NCI-H748 (cell line): Measurements from ENCODE around the gene ACOX2.
"Not testable (repeated sequence)": the region's sequence is repeated elsewhere in the genome, so short reads cannot be mapped to it uniquely, and the experiment has no call there.

Experiments
- DNase-seq: peaks from one replicate; lab custom pipeline; 2025; ENCODE audit not compliant: unreplicated experiment; lab: John Stamatoyannopoulos, UW

ACOX2 gene

DNA sequence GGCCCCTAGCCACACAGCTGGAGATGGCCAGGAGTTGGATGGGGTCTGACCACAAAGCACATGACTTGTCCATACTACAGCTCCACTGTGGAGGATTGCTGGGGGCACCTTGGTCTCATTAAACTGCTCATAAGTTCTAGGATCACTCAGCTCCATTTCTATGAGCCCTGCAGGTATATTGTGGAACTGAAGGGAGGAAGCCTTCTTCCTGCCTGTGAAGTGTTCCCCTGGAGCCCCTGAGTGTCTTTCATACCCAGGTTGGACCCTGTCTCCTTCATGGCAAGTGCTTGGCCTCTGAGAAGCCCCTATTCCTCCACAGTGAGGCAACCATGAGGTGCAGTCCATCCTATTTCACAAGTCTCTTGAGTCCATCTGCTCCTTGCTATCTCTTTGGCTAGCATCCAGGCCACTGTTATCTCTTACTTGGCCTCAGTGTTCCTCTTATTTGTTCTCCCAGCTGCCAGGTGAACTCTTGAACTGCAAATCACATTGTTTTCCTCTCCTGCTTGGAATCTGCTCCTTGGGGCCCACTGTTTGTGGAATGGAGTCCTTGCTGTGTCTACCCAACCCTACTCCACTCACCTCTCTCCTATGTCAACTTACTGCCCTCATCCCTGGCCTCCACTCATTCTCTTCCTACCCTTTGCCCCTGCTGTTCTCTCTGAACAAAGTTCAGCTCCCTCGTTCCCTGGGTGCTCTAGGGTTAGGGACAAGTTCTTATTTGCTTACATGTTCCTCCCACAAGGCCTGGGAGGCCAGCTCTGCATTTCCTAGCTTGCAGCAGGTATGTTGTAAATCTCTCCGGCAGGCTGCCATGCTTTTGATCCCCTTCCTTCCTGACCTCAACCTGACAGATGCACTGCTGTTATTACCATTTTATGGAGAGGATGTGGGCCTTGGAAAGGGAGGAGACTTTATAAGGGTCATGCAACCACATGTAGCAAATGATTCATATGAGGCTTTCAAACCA lies 1.2 kb downstream of the ACOX2 start:
- DNase-seq = no peak

DNA sequence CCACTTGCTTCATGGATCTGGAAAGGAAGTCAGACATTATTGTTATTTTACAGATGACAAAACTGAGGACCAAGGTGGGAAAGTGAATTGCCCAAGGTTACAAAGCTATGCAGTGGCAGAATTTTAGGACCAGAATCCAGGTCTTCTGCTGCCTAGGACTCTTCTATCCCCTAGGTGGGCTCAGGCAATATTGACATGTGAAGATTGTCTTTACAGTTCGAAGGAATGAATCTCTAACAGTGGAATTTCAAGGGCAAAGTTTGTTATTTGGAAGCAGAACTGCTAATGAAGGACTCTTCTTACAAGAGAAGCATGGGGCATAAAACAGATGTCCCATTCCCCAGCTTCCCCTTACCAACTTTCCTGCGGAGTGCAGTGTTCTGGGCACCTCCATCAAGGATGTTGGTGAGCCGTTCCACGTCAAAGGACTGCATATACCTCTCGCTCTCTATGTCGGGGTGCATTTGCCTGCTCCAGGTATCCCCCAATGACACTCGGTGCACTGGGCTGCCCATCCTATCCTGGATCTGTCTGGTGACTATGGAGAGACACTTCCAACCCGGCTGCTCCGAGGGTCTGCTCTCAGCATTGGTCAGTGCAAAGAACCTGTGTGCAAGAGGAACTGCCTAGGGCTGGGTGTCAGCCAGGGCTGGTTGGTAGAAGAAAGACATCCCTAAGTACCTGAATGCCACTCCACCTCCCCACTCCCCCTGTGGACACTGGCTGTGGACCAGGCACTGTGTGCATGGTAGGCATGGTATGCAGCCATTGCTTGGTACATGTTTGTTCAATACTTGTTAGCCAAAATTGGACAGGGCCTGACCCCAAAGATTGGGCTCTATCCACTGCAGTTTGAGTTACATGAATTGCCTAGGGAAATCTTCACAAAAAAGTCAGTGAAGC lies 2.1 kb downstream of the ACOX2 start:
- no peak for DNase-seq

DNA sequence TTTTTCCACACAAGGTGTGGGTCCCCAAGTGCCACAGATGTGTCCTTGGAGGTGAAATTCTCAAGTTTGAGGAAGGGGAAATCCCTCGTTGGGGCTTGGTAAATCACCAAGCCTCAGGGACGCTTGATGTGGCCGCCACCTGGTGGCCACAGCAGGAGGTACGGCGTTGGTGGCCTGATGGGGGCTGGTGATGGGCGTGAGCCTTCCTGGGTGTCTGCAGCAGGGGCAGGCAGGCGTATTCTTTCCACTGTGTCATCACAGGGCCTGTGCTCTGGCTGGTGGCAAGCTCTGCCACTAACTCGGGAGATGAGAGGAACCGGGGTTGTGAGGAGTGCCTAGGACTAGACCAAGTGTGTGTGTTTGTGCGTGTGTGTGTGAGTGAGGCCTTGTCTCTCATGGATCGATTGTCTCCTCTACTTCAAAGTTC lies 4.2 kb downstream of the ACOX2 start:
- DNase-seq = peak; percentile 59

DNA sequence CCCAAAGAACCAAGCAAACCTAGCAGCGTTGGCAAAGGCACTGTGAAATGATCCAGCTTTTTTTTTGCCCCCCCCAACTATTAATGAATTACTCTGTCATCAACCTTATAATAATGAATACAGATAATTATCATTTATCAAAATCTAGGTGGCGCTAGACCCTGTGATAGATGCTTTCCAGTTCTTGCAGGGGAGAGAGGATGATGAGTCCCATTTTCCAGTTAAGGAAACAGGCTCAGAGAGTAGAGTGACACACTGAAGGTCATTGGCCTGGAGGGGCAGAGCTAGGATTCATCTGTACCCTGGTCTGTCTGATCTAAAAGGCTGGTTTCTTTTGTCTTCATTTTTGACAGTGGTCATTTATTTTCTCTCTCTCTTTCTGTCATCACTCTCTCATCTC lies 5.0 kb downstream of the ACOX2 start:
- DNase-seq = peak; percentile 10

DNA sequence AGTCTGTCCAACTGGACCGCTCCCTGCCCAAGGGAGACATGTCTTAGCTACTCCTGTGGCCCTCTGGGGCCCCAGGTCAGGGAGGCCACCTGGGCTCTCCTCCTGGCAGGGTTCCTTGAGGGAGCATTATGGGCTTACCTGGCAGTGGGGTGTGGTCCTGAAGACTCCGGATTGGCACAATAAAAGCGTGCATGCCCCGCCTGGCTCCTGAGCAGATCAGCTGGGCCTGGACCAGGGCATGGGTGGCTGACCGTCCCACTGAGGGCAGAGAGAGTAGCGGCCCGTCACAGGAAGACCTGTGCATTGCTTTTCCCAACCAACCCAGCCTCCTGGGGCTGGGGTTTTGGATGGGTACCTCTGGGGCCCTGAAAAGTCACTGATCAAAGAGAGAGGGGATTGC lies 5.4 kb downstream of the ACOX2 start:
- no peak for DNase-seq

DNA sequence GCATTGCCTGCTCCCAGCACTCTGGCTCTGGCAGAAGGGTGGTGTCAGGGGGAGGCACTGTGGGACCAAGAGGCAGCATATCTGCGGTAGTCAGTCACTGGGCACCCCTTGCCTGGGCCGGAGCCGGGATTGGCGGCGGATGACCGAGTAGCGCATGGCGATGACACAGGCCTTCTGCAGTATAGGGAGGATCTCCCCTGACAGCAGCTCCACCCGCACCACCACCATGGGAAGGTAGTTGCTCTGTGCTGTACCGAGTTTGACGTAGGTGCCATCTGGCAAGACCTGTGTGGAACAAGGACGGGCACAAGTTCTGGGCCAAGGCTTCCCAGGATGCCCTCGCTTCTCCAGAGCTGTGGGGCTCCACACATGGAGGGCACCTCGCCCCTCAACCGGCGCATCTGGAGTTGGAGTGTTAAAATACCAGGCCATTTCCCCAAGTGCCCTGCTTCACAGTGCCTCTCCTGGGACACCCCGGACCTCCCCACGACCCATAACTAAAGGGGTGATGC lies 6.6 kb downstream of the ACOX2 start:
- DNase-seq = no peak

DNA sequence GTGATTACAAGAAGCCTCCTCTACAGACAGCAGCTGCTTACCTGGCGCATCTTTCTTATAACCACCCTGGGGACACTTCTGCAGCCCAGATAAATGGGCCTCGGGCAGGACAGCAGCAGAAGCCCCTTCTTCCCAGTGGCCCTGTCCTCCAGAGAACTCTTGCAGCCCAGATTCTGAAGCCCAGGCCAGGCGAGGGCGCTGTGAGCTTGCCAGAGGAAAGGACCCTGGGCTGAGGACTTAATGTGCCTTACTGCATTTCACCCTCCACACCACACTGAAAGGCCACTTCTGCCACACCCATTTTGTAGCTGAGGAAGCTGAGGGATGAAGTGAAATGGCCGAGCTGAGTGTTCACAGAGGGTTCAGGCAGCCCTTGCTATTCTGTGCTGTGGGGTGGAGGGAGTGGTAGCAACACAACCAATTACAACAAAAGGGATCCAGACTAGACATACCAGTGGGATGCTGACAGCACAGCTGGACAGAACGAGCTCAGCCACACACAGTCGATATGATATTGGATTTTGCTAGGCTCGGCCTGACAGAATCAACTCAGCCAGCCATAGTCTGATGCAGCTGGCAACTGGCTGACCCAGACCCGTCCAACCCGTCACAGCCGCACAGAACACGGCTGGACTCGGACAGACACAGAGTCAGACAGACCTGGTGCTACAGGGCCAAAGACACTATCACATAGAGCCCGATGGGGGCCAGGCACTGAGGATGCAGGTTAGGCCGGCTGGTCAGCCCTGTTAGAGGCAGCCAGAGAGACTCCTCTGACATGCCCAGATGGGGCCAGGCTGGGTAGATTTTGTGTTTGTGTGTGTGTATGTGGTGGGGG lies 7.3 kb downstream of the ACOX2 start:
- DNase-seq = peak; percentile 43

DNA sequence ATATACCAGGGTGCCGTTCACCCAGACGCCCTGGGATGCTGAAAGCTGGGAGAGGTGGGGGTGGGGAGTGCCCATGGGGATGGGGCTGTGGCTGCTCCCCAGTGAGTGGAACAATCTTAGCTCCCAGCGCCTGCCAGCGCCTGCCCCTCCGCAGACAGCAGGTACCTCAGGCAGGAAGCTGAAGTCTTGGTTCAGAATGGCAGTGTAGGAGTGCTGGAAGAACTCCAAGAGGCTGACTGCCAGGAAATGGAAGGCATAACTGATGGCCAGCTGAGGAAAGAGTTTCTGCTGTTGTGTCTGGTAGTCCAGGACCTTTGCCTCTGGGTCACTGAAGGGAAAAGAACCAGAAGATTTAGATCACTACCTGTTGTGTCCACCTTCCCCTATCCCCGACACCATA lies 8.4 kb downstream of the ACOX2 start:
- DNase-seq = no peak

DNA sequence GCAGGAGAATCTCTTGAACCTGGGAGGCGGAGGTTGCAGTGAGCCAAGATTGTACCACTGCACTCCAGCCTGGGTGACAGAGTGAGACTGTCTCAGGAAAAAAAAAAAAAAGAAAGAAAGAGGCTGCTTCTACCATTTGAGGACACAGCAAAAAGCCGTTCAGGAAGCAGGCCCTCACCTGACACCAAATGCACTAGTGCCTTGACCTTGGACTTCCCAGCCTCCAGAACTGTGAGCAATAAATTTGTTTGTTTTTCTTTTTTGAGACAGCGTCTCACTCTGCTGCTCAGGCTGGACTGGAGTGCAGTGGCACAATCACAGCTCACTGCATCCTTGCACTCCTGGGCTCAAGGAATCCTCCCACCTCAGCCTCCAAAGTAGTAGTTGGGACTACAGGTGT lies 9.6 kb downstream of the ACOX2 start:
- DNase-seq = not testable (repeated sequence)

DNA sequence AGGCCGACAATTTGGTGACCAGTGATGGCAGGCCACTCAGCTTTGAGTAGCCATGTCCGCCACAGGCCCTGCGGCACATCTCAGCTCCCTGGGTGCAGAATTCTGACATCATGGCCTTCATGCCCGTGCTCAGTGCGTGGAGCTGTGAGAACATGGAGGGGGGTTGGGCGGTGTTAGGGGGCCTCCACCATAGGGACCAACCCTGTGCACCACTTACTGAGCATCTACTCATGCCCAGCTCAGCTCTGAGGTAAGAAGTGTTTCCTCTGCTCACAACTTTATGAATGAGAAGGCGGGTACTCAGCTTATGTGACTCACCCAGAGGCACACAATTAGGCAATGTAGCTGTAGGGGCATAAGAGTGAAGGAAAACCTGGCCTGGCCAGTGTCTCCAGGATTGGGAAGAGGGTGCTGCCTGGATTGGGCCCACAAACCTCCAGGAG lies 10.5 kb downstream of the ACOX2 start:
- DNase-seq = no peak

DNA sequence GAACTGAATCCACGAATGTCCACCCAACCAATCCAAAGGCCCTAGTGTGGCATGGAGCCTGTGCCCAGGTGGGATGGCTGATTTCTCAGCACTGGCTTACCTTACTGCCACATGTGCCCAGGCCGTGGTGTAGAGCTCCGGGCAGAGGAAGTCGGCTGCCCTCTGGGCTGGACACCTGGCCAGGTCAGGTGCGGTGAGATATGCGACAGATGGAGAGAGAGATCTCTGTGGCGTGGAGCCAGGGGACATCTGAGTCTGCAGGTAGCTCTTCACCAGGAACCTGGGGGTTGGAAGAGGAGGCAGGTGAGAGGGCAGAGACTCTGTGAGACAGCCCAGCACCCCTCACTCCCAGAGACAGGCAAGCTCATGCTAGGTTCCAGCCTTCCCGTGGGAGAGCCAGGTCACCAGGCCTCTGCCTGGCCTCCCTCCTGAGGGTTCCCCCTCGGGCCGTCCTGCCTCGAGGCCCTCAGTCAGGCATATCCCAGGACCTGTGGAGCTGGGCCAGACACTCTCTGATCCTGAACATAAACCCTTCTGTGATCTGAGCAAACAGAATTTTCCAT lies 12.6 kb downstream of the ACOX2 start:
- DNase-seq = no peak

DNA sequence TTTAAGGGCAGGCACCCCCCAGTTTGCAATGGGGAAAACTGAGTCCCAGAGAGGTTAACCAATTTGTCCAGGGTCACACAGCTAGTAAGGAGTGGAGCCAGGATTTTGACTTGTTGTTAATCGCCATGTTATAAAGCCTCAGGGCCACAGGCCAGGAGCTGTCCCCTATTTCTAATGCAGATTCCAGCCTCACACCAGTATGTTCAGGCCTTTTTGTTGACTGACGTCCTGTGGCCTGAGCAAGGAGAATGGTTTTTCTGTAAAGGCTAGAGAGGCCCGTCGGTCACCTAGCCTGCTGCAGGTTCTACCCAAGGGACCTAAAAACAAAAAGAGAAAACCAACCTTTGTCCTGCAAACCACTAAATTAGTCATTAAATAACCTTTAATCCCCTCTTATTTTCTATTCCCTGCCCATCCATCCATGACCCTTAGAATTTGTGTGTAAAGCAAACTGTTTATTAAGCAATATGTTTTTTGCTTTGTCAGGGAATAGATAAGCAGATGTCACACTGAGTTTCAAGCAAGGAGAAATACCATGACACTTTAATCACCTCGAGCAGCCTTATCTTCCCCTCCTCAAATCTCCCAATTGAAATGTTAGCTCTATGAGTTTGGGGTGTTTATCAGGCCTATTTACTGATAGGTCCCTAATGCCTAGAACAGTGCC lies 14.1 kb downstream of the ACOX2 start:
- DNase-seq = no peak

DNA sequence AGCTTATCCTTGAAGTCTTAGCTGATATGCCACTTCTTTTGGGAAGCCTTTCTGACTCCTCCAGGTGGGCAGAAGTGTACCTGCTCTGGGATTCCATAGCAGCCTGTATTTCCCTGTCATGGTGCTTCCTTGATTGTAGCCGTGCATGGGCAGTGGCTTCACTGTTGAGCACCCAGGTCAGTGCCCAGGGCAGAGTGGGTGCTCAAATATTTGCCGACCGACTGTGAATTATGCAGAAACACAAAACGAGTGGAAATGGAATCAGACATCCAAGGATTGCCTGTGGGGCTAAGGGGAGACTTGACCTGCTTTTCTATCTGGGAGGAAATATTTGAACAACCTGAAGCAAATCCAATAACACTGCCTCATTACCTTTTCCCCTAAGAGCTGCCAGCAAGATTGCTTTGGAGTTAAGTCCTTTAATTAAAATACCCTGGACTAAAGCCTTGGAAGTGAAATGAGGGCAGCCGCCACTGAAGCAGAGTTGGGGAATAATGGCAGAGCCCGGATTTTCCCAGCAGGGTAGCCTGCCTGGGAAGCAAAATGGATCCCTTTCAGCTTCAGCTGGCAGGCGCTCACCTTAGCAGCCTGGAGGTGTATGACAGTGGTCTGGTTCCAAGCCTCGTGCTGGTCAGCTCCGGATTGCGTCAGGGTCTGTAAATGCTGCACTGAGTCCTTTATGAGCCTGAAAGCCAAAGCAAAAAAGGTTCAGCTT lies 14.9 kb downstream of the ACOX2 start:
- no peak for DNase-seq

DNA sequence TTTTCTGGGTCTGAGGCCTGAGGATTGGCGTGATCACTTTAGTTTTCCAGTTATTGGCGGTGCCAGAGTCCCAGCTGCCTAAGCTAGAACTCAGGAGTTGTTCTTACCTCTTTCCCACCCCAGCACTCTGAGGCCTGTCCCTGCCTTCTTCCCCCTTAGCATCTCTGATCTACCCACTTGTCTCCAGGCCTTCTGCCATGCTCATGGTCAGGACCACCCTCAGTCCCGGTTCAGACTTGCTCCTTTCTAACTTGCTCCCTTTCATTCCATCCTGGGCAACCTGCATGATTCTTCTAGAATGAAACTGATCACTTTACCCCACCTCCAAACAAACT lies 15.7 kb downstream of the ACOX2 start:
- DNase-seq = no peak

DNA sequence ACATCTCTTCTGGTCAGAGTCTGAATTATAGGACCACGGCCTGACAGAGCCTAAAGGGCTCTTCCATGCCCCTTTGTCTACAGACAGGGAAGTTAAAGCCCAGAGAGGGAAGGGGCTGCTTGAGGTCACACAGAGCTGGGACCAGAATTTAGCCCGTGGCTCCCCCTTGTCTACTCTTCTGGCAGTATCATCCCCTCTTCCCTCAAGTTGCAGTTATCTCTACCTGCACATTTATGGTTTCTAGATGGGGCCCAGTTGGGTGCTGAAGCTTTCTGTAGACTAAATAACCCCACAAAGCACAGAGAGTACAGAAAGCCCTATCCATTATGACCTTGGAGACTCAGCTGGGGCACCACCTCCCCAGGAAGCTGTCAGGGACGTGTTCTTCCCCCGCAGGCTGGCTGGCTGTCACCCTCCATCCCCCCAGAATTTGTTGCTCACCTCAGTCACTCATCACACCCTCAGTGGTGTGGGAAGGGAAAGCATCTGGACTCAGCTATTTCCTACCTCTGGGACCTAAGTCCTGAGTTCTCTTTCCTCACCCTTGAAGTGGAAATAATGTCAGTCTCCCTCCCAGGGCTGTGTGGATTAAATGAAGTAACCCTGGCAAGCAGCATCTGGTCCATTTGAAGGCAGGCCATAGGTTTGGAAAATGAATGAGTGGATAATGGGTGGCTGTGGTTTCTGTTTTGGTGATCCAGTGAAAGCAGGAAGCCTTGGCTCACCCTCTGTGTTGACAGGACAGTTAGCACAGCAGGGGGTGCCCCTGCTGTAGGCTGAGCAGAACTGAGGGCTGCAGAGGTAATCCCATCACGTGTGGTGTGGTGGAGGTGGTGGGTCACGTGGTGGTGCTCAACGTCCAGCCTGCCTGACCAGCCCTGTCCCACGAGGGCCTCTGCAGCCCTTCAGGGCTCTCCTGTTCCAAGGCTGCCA lies 16.3 kb downstream of the ACOX2 start:
- DNase-seq = peak; percentile 44

DNA sequence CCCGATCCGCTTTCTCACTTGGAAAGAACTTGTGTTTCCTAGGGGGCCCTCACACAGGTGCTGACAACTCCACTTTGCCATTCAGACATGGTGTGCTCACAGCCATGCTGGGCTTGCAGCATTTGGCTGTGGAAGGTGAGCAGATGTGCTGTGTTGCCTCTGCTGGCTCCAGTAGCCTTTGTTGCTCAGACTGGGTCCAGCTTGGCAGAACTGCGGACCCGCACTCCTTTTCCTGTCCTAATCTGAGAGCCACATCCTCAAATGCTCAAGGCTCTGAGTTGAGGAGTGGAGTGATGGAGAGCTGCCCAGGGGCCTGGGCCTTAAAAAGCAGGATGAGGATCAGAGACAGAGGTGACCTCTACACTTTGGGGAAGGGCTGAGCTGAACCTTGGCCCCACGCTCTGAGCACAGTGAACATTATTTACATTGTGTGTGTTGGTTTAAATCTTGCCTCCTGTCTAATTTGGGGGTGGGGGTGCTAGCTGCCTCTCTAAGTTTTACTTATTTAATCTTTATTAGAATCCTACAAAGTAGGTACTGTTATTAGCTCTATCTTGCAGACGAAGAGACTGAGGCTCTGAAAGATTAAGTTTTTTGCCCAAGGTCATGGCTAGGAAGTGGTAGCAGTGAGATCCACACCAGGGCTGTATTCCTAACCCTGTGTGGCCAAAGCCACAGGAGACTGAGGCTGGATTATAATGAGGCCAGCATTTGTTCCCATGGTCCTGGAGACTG lies 17.2 kb downstream of the ACOX2 start:
- no peak for DNase-seq

DNA sequence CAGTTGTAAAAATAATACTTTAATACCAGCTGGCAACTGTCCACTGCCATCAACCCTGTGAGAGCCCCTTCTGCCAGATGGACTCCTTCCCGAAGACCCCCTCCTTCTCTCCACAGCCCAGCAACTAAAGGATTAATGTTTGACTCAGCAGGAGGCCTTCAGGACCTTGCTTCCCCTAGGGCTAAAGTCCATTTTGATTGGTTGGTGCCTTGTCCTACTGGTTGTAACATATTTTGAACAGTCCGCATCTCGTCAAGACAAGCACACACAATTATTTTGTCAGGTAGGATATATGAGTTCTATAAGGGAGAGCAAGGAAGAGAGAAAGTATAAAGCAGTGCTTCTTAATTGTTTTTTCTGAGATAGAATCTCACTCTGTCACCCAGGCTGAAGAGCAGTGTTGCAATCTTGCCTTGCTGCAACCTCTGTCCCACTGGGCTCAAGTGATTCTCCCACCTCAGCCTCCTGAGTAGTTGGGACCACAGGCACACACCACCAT lies 18.6 kb downstream of the ACOX2 start:
- no peak for DNase-seq
